ENCODE data around the gene KCNQ1.

DNA sequence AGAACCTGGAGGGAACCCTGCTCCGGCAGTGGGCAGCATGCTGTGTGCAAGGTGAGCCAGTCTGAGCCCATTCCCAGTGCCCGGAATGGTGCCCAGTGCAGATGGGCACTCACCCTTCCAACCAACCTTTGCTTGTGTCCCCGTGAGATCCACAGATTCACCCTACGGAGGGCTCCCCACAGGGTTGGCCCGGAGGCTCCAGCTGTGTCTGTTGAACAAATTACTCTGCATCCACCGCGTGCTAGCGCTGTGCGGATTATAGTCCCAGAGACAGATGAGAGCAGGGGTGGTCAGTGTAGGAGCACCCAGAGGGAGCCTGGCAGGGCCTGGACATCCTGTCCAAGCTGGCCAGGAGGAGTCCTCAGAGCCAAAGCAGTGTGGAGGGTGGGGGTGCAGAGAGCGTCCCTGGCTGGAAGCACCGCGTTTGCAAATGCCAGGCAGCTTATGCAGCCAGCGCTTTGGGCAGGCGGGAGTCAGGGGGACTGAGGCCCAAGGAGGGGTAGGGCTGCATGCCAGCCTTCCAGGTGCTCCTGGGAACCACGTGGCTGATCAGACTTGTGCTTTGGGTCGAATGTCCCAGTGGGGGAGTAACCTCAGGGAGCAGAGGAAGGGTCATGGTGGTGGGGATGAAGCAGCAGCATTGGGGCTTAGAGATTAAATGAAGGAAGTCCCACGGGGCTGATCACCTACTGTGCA is 80.5 kb downstream of the KCNQ1 start:
- TF ChIP-seq GATA2 (IDR thresholded peaks at IDR 0.05; ENCODE audit: low read depth, low read length) (no peak), GATA3 (IDR thresholded peaks at IDR 0.05; ENCODE audit: low read depth, low read length) (no peak)
